AG09309 (cell line): Measurements from ENCODE around the gene TNFRSF19.

Source experiments
- DNase-seq: peaks from one replicate; pipeline ENCODE4 v3.0.0-alpha.2; 2010; ENCODE audit warnings: low read depth
- H3K4me3 ChIP-seq: 2 replicates; pipeline ENCODE4 v1.5.1; 2011; ENCODE audit warnings: mild to moderate bottlenecking, low read depth, low read length, moderate library complexity; ENCODE audit not compliant: control insufficient read depth
- CTCF ChIP-seq: IDR thresholded peaks from 2 replicates; pipeline ENCODE4 v1.5.1; 2011; ENCODE audit warnings: mild to moderate bottlenecking, low read depth, low read length, inconsistent platforms; ENCODE audit not compliant: insufficient read depth, control insufficient read depth; ENCODE audit errors: missing control alignments

TNFRSF19 gene

GRCh38 chr13:23684647-23685046, 114.4 kb downstream of the TNFRSF19 start:
- no peak overlapping the region for H3K4me3 ChIP-seq
- no peak for TF ChIP-seq CTCF

GRCh38 chr13:23685416-23685815, 115.2 kb downstream of the TNFRSF19 start:
- TF ChIP-seq CTCF: no peak
- no peak for DNase-seq
- no peak overlapping the region for H3K4me3 ChIP-seq

More at GRCh38 chr13:23684647-23685046, 114.4 kb downstream of the TNFRSF19 start:
- no peak for DNase-seq

GRCh38 chr13:23686948-23687347, 116.7 kb downstream of the TNFRSF19 start:
- no peak for TF ChIP-seq CTCF
- H3K4me3 ChIP-seq: no peak overlapping the region
- DNase-seq: no peak

- no peak for DNase-seq
- no peak for TF ChIP-seq CTCF
- H3K4me3 ChIP-seq: no peak overlapping the region
Observed at GRCh38 chr13:23687614-23688013, 117.4 kb downstream of the TNFRSF19 start.

GRCh38 chr13:23688336-23688735, 118.1 kb downstream of the TNFRSF19 start:
- DNase-seq: no peak
- H3K4me3 ChIP-seq: no peak overlapping the region
- no peak for TF ChIP-seq CTCF

GRCh38 chr13:23690668-23691067, 120.5 kb downstream of the TNFRSF19 start:
- no peak overlapping the region for H3K4me3 ChIP-seq
- no peak for DNase-seq
- TF ChIP-seq CTCF: no peak

GRCh38 chr13:23692816-23693215, 122.6 kb downstream of the TNFRSF19 start:
- no peak overlapping the region for H3K4me3 ChIP-seq
- DNase-seq: no peak
- no peak for TF ChIP-seq CTCF
